HL-60 (cell line): Measurements from ENCODE around the gene ATP1A3.

Experiments used
- DNase-seq, 2 experiments: peaks; one replicate each; pipeline ENCODE4 v3.0.0-alpha.2; 2010 to 2020; ENCODE audit warnings: low read depth in 1 of 2, low spot score in 1 of 2
- H3K27ac ChIP-seq: fragments of 250-450 bp; sonication (Bioruptor Pico); replicated peaks from 2 replicates; pipeline ENCODE4 v1.5.1; 2020; ENCODE audit warnings: mild to moderate bottlenecking, moderate library complexity
- H3K27me3 ChIP-seq: fragments of 250-450 bp; sonication (Bioruptor Pico); 2 replicates; pipeline ENCODE4 v1.5.1; 2021; ENCODE audit warnings: mild to moderate bottlenecking, moderate library complexity; ENCODE audit not compliant: insufficient read depth, poor library complexity, severe bottlenecking
- H3K4me3 ChIP-seq: replicated peaks from 2 replicates; pipeline ENCODE4 v1.5.1; 2011; ENCODE audit warnings: mild to moderate bottlenecking, control low read depth, low read length; ENCODE audit not compliant: insufficient read depth
- CTCF ChIP-seq: IDR thresholded peaks from one replicate; pipeline ENCODE4 v1.5.1; 2011; ENCODE audit warnings: low read length, control low read depth, inconsistent platforms; ENCODE audit not compliant: insufficient read depth
- GABPA ChIP-seq: IDR thresholded peaks from 2 replicates; pipeline ENCODE4 v1.6.1; 2012; ENCODE audit warnings: low read depth
- POLR2AphosphoS5 ChIP-seq: IDR thresholded peaks from 2 replicates; pipeline ENCODE4 v1.6.1; 2012; ENCODE audit warnings: low read depth
- REST ChIP-seq: IDR thresholded peaks from 2 replicates; pipeline ENCODE4 v1.6.1; 2012; ENCODE audit warnings: low read depth; ENCODE audit not compliant: insufficient replicate concordance
- SPI1 ChIP-seq: IDR thresholded peaks from 2 replicates; pipeline ENCODE4 v1.6.1; 2012; ENCODE audit warnings: low read depth, mild to moderate bottlenecking, borderline replicate concordance

The ATP1A3 gene

GRCh38 chr19:41930322-41930722 lies 63.7 kb downstream of the ATP1A3 start:
- Histone ChIP-seq H3K4me3 (no peak overlapping the region), H3K27me3 (peaks cover 33% of the 10 kb centered on the region), H3K27ac (no peak overlapping the region)
- no peak for DNase-seq
- TF ChIP-seq GABPA (no peak), SPI1 (no peak), REST (no peak), CTCF (no peak), POLR2AphosphoS5 (no peak)

- no peak overlapping the region for H3K27ac ChIP-seq
- no peak for DNase-seq
- H3K4me3 ChIP-seq = no peak overlapping the region
- peaks cover 28% of the 10 kb centered on the region for H3K27me3 ChIP-seq
- no peak for TF ChIP-seq POLR2AphosphoS5
- no peak for TF ChIP-seq GABPA
- TF ChIP-seq REST = no peak
- no peak for TF ChIP-seq CTCF
- TF ChIP-seq SPI1 = no peak
Measured at GRCh38 chr19:41929536-41930071, 64.4 kb downstream of the ATP1A3 start.

GRCh38 chr19:41928754-41929535 lies 65.1 kb downstream of the ATP1A3 start:
- TF ChIP-seq POLR2AphosphoS5 (peak; percentile 58), CTCF (no peak), REST (peak; percentile 23), SPI1 (peak; percentile 85), GABPA (no peak)
- H3K27ac ChIP-seq = 0 out of 2 replicates have a peak overlapping the region, but pooled peaks have one; percentile 33
- peaks cover 28% of the 10 kb centered on the region for H3K27me3 ChIP-seq
- peak; percentile 27 to 54 for DNase-seq
- H3K4me3 ChIP-seq = peak overlapping the region; percentile 42
